Measurements from ENCODE around the gene SF3B2. TPM values are rescaled to one million over a fixed set of nuclear protein-coding genes. Genes with fewer than 3 reads are reported as not detected.

SF3B2 gene
- total RNA-seq, 1 experiment from 2014 or later, result 237 TPM

DNA sequence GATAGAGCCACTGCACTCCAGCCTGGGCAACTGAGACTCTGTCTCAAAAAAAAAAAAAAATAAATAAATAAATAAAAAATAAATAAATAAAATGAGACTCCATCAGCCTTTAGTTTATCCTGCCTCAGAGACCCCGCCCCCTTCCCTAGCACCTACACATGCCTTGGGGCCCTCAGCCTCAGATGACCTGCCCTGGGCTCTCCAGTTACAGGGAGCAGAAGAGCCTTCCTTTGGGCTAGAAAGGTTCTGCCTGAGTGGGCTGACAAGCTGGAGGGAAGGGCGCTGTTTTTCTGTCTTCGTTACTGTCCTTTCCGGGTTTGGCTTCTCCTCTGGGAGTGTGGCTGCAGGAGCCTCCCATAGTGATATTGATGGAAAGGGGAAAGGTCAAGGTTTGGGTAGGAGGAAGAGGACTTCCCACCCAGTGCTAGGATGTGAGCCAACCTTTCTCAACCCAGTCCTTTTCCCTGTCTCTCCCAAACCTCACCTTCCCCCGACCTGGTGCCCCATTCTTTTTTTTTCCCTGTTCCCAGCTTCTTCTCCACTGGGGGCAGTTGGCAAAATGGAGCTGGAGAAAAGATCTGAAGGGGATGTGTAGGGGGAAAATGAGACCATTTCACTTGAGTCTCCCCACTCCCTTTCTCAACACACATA, 1.5 kb upstream of the SF3B2 start:
- Histone ChIP-seq H3K79me1 (ENCODE audit: insufficient read depth, low read depth, low read length, poor library complexity, severe bottlenecking) (peaks cover 9% of the 10 kb centered on the region), H2BK20ac (ENCODE audit: low read depth, low read length, poor library complexity, severe bottlenecking) (no peak overlapping the region), H4K5ac (ENCODE audit: insufficient read length, low read depth, low read length) (no peak overlapping the region), H3K9me3 (ENCODE audit: control insufficient read depth, low read depth, low read length) (no peaks in the 10 kb centered on the region), H4K8ac (replicated peaks; ENCODE audit: insufficient read length, low read depth, low read length) (no peak overlapping the region), H3K18ac (ENCODE audit: insufficient read length, low read depth, low read length) (no peak overlapping the region), H3K79me2 (ENCODE audit: insufficient read depth, low read length) (peaks cover 12% of the 10 kb centered on the region; the same call in 1 of the 2 replicates), H3K23ac (ENCODE audit: insufficient read length, low read depth, low read length) (no peak overlapping the region), H3T11ph (ENCODE audit: low read length) (no peak overlapping the region), H3K23me2 (ENCODE audit: insufficient read length, low read depth, low read length, poor library complexity, severe bottlenecking) (peaks cover 15% of the 10 kb centered on the region), H2BK120ac (ENCODE audit: low read depth, low read length, poor library complexity, severe bottlenecking) (no peak overlapping the region), H3K4ac (ENCODE audit: low read depth, low read length) (no peak overlapping the region), H3K4me1 (ENCODE audit: insufficient read depth, low read length) (peaks cover 6% of the 10 kb centered on the region; the same call in 1 of the 2 replicates), H4K20me1 (ENCODE audit: control insufficient read depth, insufficient read depth, insufficient read length) (peaks cover 3% of the 10 kb centered on the region), H3K4me2 (ENCODE audit: insufficient read depth, insufficient read length, low read length) (peak overlapping the region; percentile 44), H2BK15ac (ENCODE audit: low read depth, low read length) (no peak overlapping the region), H4K91ac (ENCODE audit: insufficient read length, low read depth, low read length) (no peak overlapping the region), H3K56ac (ENCODE audit: insufficient read length, low read depth, low read length) (no peak overlapping the region), H3K9ac (ENCODE audit: extremely low read depth, insufficient read length, low read length) (peak overlapping the region; percentile 40), H2BK5ac (ENCODE audit: insufficient read length, low read length) (no peak overlapping the region), H3K27me3 (ENCODE audit: insufficient read depth, low read length) (no peaks in the 10 kb centered on the region), H3K27ac (ENCODE audit: insufficient read length, low read depth, low read length) (no peak overlapping the region), H2AK5ac (ENCODE audit: insufficient read length, low read length) (no peak overlapping the region), H2BK12ac (ENCODE audit: insufficient read length, low read depth, low read length) (no peak overlapping the region), H3K14ac (ENCODE audit: insufficient read depth, low read length) (no peak overlapping the region; the same call in 1 of the 2 replicates), H2AFZ (ENCODE audit: low read length) (no peak overlapping the region)
- DNase-seq, result no peak
- Mint-ChIP-seq H3K9me3 (no peaks in the 10 kb centered on the region), H3K36me3 (ENCODE audit: insufficient read depth in 1 of 3, low read depth in 3 of 3) (peaks cover 19 to 29% (median 29%) of the 10 kb centered on the region in 3 experiments), H3K27ac (peak overlapping the region; percentile 42 to 97 (median 93)), H3K4me1 (peaks cover 28 to 41% of the 10 kb centered on the region in 2 experiments), H3K27me3 (ENCODE audit: low read depth) (no peaks in the 10 kb centered on the region; the same call in 1 of the 2 replicates), H3K4me3 (peak overlapping the region; percentile 95 to 99)
- TF ChIP-seq, protein P1, sequence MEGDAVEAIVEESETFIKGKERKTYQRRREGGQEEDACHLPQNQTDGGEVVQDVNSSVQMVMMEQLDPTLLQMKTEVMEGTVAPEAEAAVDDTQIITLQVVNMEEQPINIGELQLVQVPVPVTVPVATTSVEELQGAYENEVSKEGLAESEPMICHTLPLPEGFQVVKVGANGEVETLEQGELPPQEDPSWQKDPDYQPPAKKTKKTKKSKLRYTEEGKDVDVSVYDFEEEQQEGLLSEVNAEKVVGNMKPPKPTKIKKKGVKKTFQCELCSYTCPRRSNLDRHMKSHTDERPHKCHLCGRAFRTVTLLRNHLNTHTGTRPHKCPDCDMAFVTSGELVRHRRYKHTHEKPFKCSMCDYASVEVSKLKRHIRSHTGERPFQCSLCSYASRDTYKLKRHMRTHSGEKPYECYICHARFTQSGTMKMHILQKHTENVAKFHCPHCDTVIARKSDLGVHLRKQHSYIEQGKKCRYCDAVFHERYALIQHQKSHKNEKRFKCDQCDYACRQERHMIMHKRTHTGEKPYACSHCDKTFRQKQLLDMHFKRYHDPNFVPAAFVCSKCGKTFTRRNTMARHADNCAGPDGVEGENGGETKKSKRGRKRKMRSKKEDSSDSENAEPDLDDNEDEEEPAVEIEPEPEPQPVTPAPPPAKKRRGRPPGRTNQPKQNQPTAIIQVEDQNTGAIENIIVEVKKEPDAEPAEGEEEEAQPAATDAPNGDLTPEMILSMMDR (conservative IDR thresholded peaks at IDR 0.05), result no peak; the same call in 2 of the 3 replicates
- no CpG with 5 or more reads among the region's 5 CpGs for WGBS (ENCODE audit: extremely low coverage, insufficient read length, low lambda C conversion rate)
